Hepatocyte (in vitro differentiated cells): ENCODE data around the gene PGA4.
A peak's percentile ranks its signal among the peaks of the same experiment; 100 is the strongest.

Source experiments
- EZH2 ChIP-seq: fragments of 200-600 bp; sonication (generic); IDR thresholded peaks from 2 replicates; pipeline ENCODE4 v1.6.1; 2016; ENCODE audit warnings: antibody characterized with exemption, mild to moderate bottlenecking, borderline replicate concordance
- TF ChIP-seq, protein P1 (sequence below): fragments of 200-600 bp; sonication (generic); IDR thresholded peaks from 2 replicates; pipeline ENCODE4 v1.5.1; 2016; ENCODE audit warnings: antibody characterized with exemption, mild to moderate bottlenecking; ENCODE audit not compliant: poor library complexity

DNA sequence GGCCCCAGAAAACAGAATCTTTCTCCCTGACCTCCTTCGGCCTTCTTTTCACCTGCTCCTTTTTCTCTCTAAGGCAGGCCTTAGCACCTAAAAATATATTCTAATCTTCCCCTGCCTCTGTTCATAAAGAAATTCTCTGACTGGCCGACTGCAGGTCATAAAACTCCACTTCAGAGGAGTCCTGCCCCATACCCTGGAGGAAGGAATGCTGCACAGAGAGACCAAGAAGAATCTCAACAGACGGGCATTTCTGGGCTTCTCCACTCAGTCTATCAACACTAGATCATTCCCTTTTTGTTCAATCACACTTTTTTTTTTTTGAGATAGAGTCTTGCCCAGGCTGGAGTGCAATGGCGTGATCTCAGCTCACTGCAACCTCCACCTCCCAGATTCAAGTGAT is 38.5 kb upstream of the PGA4 start:
- TF ChIP-seq, protein P1, sequence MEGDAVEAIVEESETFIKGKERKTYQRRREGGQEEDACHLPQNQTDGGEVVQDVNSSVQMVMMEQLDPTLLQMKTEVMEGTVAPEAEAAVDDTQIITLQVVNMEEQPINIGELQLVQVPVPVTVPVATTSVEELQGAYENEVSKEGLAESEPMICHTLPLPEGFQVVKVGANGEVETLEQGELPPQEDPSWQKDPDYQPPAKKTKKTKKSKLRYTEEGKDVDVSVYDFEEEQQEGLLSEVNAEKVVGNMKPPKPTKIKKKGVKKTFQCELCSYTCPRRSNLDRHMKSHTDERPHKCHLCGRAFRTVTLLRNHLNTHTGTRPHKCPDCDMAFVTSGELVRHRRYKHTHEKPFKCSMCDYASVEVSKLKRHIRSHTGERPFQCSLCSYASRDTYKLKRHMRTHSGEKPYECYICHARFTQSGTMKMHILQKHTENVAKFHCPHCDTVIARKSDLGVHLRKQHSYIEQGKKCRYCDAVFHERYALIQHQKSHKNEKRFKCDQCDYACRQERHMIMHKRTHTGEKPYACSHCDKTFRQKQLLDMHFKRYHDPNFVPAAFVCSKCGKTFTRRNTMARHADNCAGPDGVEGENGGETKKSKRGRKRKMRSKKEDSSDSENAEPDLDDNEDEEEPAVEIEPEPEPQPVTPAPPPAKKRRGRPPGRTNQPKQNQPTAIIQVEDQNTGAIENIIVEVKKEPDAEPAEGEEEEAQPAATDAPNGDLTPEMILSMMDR: peak; percentile 19
- TF ChIP-seq EZH2: no peak
